GM18502 (cell line): ENCODE measurements around the gene CHCHD1.
"Not testable (repeated sequence)": the region's sequence is repeated elsewhere in the genome, so short reads cannot be mapped to it uniquely, and the experiment has no call there.

ENCODE experiments used
- ATAC-seq: cut with Tn5 transposase; IDR thresholded peaks from one replicate; pipeline ENCODE4 v1.9.1; 2021; ENCODE audit warnings: mild to moderate bottlenecking; ENCODE audit not compliant: unreplicated experiment, poor library complexity

The CHCHD1 gene

GRCh38 chr10:73789659-73790055 is 7.8 kb downstream of the CHCHD1 start:
- ATAC-seq = no peak

- no peak for ATAC-seq
Observed at GRCh38 chr10:73790886-73791625, 9.2 kb downstream of the CHCHD1 start.

- no peak for ATAC-seq
Observed at GRCh38 chr10:73791871-73792400, 10.1 kb downstream of the CHCHD1 start.

GRCh38 chr10:73793456-73793855 is 11.6 kb downstream of the CHCHD1 start:
- ATAC-seq = no peak

GRCh38 chr10:73795491-73795890 is 13.6 kb downstream of the CHCHD1 start:
- ATAC-seq = not testable (repeated sequence)

- not testable (repeated sequence) for ATAC-seq
Observed at GRCh38 chr10:73796035-73796434, 14.2 kb downstream of the CHCHD1 start.

- ATAC-seq = no peak
Observed at GRCh38 chr10:73796766-73797165, 14.9 kb downstream of the CHCHD1 start.

GRCh38 chr10:73797324-73798025 is 15.6 kb downstream of the CHCHD1 start:
- no peak for ATAC-seq

GRCh38 chr10:73798087-73798486 is 16.2 kb downstream of the CHCHD1 start:
- ATAC-seq = no peak

- no peak for ATAC-seq
Observed at GRCh38 chr10:73798927-73799560, 17.2 kb downstream of the CHCHD1 start.

GRCh38 chr10:73799899-73800559 is 18.2 kb downstream of the CHCHD1 start:
- no peak for ATAC-seq

GRCh38 chr10:73800560-73801252 is 18.9 kb downstream of the CHCHD1 start:
- ATAC-seq = no peak

GRCh38 chr10:73801253-73801590 is 19.4 kb downstream of the CHCHD1 start:
- ATAC-seq = no peak

GRCh38 chr10:73802276-73802991 is 20.6 kb downstream of the CHCHD1 start:
- no peak for ATAC-seq

GRCh38 chr10:73803680-73804286 is 21.9 kb downstream of the CHCHD1 start:
- peak; percentile 75 for ATAC-seq

GRCh38 chr10:73806176-73806950 is 24.5 kb downstream of the CHCHD1 start:
- ATAC-seq = no peak

GRCh38 chr10:73807471-73807870 is 25.6 kb downstream of the CHCHD1 start:
- ATAC-seq = no peak
